ENCODE data around the gene ACACB.

DNA sequence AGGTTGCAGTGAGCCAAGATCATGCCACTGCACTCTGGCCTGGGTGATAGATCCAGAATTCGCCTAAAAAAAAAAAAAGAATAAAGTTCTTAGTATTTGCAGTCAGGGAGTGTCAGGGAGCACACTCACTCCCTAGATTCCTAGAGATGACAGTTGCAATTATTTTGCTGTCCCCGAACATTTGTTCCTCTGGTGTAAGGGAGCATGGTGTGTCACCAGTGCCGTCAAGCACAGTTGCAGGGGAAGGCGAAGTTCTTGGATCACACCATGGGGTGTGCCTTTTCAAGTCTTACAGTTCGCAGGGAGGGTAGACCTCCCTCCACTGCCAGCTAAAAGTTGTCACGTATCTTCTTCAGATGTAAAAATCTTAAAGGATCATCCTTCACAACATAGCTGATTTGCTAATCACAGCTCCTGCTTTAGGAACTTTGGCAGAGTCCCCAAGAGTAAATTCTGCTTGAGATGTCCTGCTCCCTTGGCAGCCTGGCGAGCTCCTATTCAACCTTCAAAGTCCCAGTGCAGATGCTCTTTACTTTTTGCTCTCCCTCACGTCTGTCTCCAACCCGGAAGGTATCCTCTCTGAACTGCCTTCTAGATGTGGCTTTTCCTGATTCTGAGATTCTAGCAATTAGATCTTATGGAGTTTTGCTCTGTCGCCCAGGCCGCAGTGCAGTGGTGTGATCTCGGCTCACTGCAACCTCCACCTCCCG, 11.3 kb downstream of the ACACB start:
- TF ChIP-seq EZH2phosphoT487 (IDR thresholded peaks at IDR 0.05; ENCODE audit: borderline replicate concordance, low read length) (no peak), EZH2 (IDR thresholded peaks at IDR 0.05; ENCODE audit: low read length, unreplicated experiment) (no peak)
- TF ChIP-seq, protein P1, sequence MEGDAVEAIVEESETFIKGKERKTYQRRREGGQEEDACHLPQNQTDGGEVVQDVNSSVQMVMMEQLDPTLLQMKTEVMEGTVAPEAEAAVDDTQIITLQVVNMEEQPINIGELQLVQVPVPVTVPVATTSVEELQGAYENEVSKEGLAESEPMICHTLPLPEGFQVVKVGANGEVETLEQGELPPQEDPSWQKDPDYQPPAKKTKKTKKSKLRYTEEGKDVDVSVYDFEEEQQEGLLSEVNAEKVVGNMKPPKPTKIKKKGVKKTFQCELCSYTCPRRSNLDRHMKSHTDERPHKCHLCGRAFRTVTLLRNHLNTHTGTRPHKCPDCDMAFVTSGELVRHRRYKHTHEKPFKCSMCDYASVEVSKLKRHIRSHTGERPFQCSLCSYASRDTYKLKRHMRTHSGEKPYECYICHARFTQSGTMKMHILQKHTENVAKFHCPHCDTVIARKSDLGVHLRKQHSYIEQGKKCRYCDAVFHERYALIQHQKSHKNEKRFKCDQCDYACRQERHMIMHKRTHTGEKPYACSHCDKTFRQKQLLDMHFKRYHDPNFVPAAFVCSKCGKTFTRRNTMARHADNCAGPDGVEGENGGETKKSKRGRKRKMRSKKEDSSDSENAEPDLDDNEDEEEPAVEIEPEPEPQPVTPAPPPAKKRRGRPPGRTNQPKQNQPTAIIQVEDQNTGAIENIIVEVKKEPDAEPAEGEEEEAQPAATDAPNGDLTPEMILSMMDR (conservative IDR thresholded peaks at IDR 0.05; ENCODE audit: low read depth, low read length) = no peak
